ENCODE measurements around the gene E2F4. TPM values are rescaled to one million over a fixed set of nuclear protein-coding genes. Genes with fewer than 3 reads are reported as not detected.

Gene E2F4
- total RNA-seq, 4 donors from 2014 or later = 56.8 to 74.8 (median 68.1) TPM

DNA sequence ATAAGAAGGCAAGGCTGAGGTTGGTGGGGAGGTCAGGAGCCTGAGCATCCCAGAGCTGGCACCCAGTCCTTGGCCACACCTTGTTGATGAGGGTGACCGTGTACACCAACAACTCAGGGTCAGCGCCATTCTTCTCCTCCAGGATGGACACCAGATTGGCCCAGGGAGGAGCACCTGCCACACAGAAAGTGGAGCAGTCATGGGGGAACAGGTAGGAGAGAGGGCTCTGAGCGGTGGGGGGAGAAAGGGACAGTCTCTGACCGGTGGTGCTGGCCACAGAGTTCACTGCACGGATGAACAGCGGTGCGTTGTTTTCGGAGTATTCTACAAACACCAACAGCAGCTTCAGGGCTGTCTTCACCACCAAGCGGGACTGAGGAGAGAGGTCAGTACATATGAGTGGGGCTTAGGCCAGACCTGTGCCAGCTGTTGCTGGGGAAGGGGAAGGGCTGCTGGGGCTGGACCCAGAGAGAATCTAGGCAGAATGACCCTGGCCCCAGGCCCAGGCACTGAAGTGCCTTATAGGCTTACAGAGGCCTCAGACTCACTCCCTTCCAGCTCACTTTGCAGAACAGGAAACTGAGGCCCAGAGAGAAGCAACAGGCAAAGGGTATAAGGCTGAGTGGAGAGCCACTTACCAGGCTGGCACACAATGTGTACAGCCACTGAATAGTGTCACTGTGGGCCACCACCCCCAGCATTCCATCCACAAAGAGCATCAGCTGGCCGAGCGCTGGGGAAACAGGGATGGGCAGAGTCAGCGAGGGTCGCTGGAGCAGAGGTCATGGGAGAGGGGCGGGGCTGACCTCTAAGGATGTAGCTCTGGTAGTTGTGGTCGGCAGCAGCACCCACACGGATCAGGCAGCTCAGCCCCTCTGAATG is 45.7 kb downstream of the E2F4 start:
- WGBS, 2 donors = 79 to 87% methylated on average over 15 to 16 of the region's 16 CpGs
- DNase-seq (ENCODE audit: low spot score in 2 of 2) = no peak
- intact Hi-C loops (cut with DNase I; ENCODE audit: low total_unique reads) = no loop called here
- TF ChIP-seq POLR2A (IDR thresholded peaks at IDR 0.05) = no peak
- TF ChIP-seq, protein P1, sequence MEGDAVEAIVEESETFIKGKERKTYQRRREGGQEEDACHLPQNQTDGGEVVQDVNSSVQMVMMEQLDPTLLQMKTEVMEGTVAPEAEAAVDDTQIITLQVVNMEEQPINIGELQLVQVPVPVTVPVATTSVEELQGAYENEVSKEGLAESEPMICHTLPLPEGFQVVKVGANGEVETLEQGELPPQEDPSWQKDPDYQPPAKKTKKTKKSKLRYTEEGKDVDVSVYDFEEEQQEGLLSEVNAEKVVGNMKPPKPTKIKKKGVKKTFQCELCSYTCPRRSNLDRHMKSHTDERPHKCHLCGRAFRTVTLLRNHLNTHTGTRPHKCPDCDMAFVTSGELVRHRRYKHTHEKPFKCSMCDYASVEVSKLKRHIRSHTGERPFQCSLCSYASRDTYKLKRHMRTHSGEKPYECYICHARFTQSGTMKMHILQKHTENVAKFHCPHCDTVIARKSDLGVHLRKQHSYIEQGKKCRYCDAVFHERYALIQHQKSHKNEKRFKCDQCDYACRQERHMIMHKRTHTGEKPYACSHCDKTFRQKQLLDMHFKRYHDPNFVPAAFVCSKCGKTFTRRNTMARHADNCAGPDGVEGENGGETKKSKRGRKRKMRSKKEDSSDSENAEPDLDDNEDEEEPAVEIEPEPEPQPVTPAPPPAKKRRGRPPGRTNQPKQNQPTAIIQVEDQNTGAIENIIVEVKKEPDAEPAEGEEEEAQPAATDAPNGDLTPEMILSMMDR (IDR thresholded peaks at IDR 0.05) = no peak
- no peak overlapping the region for H3K4me3 ChIP-seq (ENCODE audit: low read depth, poor library complexity, severe bottlenecking)

DNA sequence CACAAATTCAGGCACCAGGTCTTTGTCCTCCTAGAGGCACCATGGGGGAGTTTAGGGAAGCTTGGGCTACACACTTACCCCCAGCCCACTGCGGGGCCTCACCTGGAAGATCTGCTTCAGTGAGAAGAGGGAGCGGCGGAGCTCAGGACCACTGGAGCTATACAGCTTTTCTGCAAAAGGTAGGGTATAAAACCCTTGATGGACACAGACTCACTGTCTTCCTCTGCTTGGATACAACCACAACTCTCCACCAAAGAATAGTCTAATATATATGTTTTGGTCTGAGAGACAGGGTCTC is 46.3 kb downstream of the E2F4 start:
- no peak for DNase-seq (ENCODE audit: low spot score in 2 of 2)
- 96 to 97% methylated on average over 3 of the region's 3 CpGs for WGBS, 2 donors
- TF ChIP-seq, protein P1 (IDR thresholded peaks at IDR 0.05) = no peak
- no peak for TF ChIP-seq POLR2A (IDR thresholded peaks at IDR 0.05)
- H3K4me3 ChIP-seq (ENCODE audit: low read depth, poor library complexity, severe bottlenecking) = no peak overlapping the region
- intact Hi-C loops (cut with DNase I; ENCODE audit: low total_unique reads) = no loop called here

DNA sequence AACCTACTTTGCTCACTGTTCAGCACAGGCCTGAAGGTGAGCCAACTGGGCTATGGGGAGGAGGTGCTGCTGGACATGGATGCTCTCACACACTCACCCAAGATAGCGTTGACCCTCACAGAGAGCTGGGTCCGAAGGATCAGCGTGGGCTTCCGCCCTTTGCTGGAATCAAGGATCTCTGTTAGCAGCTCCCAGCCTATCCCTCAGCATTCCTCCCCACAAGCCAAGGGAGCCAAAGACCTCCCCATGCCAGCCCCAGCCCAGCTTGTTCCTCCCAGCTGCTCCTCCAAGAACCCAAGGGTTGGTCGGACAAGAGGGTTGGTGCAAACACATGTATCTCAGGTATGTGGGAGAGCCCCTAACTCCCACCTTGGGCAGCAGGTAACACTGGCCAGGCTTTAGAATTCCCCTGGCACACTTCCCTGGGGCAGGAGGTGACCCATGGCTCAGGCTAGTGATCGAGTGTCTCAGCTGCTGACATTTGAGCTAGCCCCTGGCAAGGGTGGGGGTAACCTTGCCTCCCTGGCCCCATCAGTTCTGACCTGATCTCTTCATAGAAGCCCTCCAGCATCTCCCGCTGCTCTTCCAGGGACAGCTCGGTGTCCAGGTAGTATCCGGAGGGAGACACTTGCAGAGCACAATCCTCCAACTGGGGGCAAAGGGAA is 47.0 kb downstream of the E2F4 start:
- TF ChIP-seq, protein P1 (IDR thresholded peaks at IDR 0.05) = no peak
- TF ChIP-seq POLR2A (IDR thresholded peaks at IDR 0.05) = no peak
- no peak for DNase-seq (ENCODE audit: low spot score in 2 of 2)
- WGBS, 2 donors = 95 to 97% methylated on average over 9 of the region's 9 CpGs
- intact Hi-C loops (cut with DNase I; ENCODE audit: low total_unique reads) = no loop called here
- no peak overlapping the region for H3K4me3 ChIP-seq (ENCODE audit: low read depth, poor library complexity, severe bottlenecking)

DNA sequence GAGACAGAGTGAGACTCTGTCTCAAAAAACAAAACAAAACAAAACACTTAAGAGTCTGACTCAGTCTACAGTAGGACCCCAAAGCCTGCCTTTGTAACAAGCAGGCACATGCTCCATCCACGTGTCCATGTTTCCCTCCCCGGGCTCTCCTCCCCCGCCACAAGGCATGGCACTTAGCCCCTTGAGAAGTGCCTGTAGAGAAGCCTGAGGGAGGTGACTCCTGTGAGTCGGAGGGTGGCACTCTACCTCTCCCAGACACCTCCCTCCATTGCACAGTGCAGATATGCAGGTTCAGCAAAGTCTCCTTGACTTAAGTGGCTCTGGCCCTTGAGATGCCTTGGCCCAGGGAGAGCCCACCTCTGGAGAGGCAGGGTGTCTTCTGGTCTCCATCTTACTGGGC is 48.6 kb downstream of the E2F4 start:
- intact Hi-C loops (cut with DNase I; ENCODE audit: low total_unique reads) = no loop called here
- no peak for TF ChIP-seq POLR2A (IDR thresholded peaks at IDR 0.05)
- TF ChIP-seq, protein P1 (IDR thresholded peaks at IDR 0.05) = no peak
- H3K4me3 ChIP-seq (ENCODE audit: low read depth, poor library complexity, severe bottlenecking) = no peak overlapping the region
- DNase-seq (ENCODE audit: low spot score in 2 of 2) = no peak
- WGBS, 2 donors = 54 to 56% methylated on average over 4 of the region's 4 CpGs

DNA sequence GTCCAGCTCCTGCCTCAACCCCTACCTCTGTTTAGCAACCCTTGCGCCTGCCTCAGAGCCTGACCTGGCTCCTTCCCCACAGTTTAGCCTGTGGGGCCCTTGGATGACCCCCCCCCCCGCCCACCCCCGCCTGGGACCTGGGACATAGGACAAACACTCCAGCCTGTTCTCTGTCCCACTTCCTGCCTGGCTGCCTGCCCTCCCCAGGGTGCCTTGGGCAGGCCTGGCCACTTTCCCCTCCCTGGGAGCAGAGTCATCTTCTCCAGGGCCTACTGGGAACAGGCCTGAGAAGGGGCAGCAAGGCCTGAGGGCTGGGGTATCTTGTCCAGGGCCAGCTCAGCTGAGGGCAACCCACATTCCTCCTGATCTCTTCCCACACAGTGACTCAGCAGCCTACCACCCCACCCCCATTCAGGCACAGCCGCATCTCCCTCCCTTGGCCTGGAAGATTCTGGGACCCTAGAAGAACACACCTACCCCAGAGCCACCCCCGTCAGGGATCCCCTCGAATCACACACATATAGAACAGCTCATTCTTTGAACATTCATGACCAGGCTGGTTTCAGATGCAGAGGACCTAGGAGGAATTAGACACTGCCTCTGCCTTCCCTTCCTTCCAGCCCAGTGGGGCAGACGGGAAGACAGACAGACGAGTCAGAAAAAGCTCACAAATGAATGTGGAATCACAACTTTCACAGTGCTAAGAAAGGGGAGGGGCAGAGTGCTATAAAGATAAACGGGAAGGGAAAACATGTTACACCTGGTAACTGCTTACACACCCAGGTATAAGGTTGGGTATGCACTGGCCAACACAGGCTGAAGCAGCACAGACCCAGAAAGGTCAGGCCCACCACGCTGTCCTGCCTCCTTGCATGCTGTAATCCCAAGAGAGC is 49.3 kb downstream of the E2F4 start:
- intact Hi-C loops (cut with DNase I; ENCODE audit: low total_unique reads) = no loop called here
- no peak overlapping the region for H3K4me3 ChIP-seq (ENCODE audit: low read depth, poor library complexity, severe bottlenecking)
- WGBS, 2 donors = 50 to 62% methylated on average over 9 to 10 of the region's 10 CpGs
- TF ChIP-seq, protein P1 (IDR thresholded peaks at IDR 0.05) = no peak
- TF ChIP-seq POLR2A (IDR thresholded peaks at IDR 0.05) = no peak
- no peak for DNase-seq (ENCODE audit: low spot score in 2 of 2)
